Liver (tissue), 2 donors: ENCODE measurements around the gene HLA-F.

ENCODE experiments used
- JUND ChIP-seq, 2 donors: IDR thresholded peaks; 2 replicates each; pipeline ENCODE4 v1.6.1; 2016; ENCODE audit warnings: antibody characterized with exemption in 2 of 2
- TAF1 ChIP-seq: conservative IDR thresholded peaks from 2 replicates; pipeline ENCODE4 v1.6.1; 2016; ENCODE audit warnings: antibody characterized with exemption, mild to moderate bottlenecking
- YY1 ChIP-seq: IDR thresholded peaks from 2 replicates; pipeline ENCODE4 v1.6.1; 2016; ENCODE audit warnings: antibody characterized with exemption, mild to moderate bottlenecking
- donor health status: healthy.

GRCh38 chr6:29739882-29740261 lies 16.6 kb downstream of the HLA-F start:
- TF ChIP-seq JUND (IDR thresholded peaks at IDR 0.05) = no peak
- no peak for TF ChIP-seq TAF1
- no peak for TF ChIP-seq YY1
